BE2C (cell line): ENCODE data around the gene MEX3A.
"Not testable (repeated sequence)": the region's sequence is repeated elsewhere in the genome, so short reads cannot be mapped to it uniquely, and the experiment has no call there.

Source experiments
- DNase-seq: peaks from one replicate; pipeline ENCODE4 v3.0.0-alpha.2; 2020
- H3K27me3 ChIP-seq: fragments of 250-450 bp; sonication (Bioruptor Pico); 2 replicates; pipeline ENCODE4 v1.5.1; 2020; ENCODE audit warnings: mild to moderate bottlenecking
- H3K36me3 ChIP-seq: fragments of 250-450 bp; sonication (Bioruptor Pico); 2 replicates; pipeline ENCODE4 v1.5.1; 2020; ENCODE audit warnings: mild to moderate bottlenecking
- H3K4me1 ChIP-seq: fragments of 250-450 bp; sonication (Bioruptor Pico); 2 replicates; pipeline ENCODE4 v1.5.1; 2020
- H3K4me3 ChIP-seq: 2 replicates; pipeline ENCODE4 v1.5.1; 2011; ENCODE audit warnings: low read depth, low read length
- H3K9me3 ChIP-seq: fragments of 250-450 bp; sonication (Bioruptor Pico); 2 replicates; pipeline ENCODE4 v1.5.1; 2020
- TF ChIP-seq, protein P1 (sequence below): IDR thresholded peaks from 2 replicates; pipeline ENCODE4 v1.5.1; 2012; ENCODE audit warnings: mild to moderate bottlenecking, low read depth, low read length

Gene MEX3A

GRCh38 chr1:156050376-156050775 lies 31.9 kb downstream of the MEX3A start:
- Histone ChIP-seq H3K4me3 (no peak overlapping the region), H3K36me3 (peaks cover 33% of the 10 kb centered on the region), H3K9me3 (no peaks in the 10 kb centered on the region), H3K4me1 (no peaks in the 10 kb centered on the region), H3K27me3 (no peaks in the 10 kb centered on the region)
- TF ChIP-seq, protein P1, sequence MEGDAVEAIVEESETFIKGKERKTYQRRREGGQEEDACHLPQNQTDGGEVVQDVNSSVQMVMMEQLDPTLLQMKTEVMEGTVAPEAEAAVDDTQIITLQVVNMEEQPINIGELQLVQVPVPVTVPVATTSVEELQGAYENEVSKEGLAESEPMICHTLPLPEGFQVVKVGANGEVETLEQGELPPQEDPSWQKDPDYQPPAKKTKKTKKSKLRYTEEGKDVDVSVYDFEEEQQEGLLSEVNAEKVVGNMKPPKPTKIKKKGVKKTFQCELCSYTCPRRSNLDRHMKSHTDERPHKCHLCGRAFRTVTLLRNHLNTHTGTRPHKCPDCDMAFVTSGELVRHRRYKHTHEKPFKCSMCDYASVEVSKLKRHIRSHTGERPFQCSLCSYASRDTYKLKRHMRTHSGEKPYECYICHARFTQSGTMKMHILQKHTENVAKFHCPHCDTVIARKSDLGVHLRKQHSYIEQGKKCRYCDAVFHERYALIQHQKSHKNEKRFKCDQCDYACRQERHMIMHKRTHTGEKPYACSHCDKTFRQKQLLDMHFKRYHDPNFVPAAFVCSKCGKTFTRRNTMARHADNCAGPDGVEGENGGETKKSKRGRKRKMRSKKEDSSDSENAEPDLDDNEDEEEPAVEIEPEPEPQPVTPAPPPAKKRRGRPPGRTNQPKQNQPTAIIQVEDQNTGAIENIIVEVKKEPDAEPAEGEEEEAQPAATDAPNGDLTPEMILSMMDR = no peak
- no peak for DNase-seq

DNA sequence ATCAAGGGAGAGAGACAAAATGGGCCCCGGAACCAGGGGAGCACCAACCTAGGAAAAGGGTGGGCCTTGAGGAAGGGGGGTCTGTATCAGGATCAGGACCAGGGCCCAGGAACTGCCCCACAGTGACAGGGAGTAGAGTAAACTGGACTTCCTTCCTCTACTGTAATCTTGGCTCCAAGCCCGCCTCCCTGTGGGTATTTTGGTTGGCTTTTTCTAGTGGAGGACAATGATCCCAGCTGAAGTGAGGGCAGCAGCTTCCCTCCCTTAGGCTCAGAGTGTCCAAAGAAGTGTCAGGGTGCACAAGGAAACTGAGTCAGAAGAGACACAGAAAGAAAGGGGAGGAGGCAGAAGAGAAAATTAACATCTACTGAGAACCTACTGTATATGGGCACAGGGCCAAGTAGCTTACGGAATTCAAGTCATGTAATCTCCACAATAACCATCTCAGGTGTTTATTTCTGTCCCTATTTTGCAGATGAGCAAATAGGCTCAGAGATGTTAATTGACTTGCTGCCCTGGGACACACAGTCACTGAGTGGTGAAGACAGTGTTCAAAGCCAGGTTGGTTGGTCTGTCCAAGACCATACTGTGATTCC lies 33.5 kb downstream of the MEX3A start:
- DNase-seq = no peak
- peaks cover 41% of the 10 kb centered on the region for H3K36me3 ChIP-seq
- TF ChIP-seq, protein P1 = no peak
- H3K27me3 ChIP-seq = no peaks in the 10 kb centered on the region
- H3K4me1 ChIP-seq = no peaks in the 10 kb centered on the region
- no peaks in the 10 kb centered on the region for H3K9me3 ChIP-seq
- no peak overlapping the region for H3K4me3 ChIP-seq

DNA sequence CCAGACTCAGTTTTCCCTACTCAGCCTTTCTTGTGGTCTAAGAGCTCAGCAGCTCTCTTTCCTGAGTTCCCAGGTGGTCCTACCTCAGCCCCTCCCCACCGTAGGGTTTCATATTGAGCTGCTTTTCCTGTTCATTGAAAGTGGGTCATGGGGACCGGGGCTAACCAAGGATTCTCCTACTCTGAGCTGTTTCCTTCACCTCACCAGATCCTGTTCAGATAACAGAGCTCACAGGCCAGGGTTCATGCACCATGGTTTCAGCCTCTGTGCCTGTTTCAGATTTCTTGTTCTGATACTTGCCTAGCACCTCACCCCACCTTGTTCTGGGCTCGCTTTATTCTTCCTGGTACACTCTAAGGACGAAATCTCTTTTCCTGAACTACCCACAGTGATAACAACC lies 37.2 kb downstream of the MEX3A start:
- peaks cover 4% of the 10 kb centered on the region; the same call in 1 of the 2 replicates for H3K4me1 ChIP-seq
- TF ChIP-seq, protein P1 = no peak
- peaks cover 60% of the 10 kb centered on the region for H3K36me3 ChIP-seq

DNA sequence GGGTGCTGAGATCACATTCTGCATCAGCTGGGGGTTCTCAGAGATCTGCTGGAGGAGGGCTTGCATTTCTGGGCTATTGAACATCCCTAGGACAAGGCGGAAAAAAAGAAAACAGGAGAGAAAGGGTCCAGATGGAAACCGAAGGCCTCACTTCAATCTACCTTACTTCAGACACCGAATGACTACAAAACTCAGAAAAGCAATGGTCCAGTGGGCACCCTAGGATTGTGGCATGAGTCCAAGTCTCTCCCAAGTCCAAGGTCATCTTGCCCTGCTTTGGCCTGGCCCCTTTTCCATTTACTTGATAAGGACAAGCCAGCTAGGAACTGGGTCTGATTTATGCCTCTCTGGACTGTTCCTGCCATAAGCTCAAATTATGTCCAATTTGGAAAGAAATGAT lies 39.4 kb downstream of the MEX3A start:
- H3K36me3 ChIP-seq = peaks cover 51% of the 10 kb centered on the region

More for the DNA sequence above, 37.2 kb downstream of the MEX3A start:
- Histone ChIP-seq H3K9me3 (no peaks in the 10 kb centered on the region), H3K27me3 (no peaks in the 10 kb centered on the region), H3K4me3 (no peak overlapping the region)
- no peak for DNase-seq

DNA sequence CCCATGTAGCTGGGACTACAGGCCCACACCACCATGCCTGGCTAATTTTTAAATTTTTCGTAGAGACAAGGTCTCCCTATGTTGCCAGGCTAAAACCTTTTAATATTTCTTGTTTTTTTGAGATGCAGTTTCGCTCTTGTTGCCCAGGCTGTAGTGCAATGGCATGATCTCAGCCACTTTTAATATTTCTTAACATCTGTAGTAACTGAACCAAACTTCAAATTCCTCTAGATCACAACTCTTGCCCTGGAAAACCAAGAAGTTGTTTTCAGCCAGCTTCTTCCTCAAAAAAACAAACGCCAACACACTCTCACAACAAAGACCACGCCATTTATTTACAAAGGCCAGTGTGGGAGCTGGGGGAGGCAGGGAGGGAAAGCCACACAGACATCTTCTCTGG lies 47.3 kb downstream of the MEX3A start:
- H3K4me1 ChIP-seq, H3K9me3 ChIP-seq, H3K27me3 ChIP-seq, DNase-seq, H3K4me3 ChIP-seq: not testable (repeated sequence)
- peaks cover 18% of the 10 kb centered on the region for H3K36me3 ChIP-seq

More for the DNA sequence above, 39.4 kb downstream of the MEX3A start:
- Histone ChIP-seq H3K4me3 (no peak overlapping the region), H3K27me3 (no peaks in the 10 kb centered on the region), H3K9me3 (no peaks in the 10 kb centered on the region), H3K4me1 (peaks cover 4% of the 10 kb centered on the region; the same call in 1 of the 2 replicates)
- DNase-seq = no peak
- TF ChIP-seq, protein P1 = no peak

DNA sequence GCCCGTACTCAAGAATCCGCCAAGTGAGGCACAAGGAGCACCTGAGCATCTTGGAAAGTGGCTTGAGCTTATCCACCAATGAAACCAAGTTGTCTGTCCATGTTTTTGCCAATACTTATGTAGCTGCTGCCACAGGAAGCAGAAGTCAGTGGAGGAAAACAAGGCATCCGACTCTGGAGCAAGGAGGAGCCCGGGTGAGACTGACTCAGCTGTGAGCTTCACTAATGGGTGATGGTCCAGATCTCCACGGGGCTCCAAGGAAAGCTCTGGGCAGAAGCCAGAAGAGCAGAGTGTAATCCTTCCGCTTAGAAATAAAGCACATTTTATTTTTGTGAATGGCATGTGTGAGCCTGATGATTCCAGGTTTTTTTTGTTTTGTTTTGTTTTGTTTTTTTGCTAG lies 49.3 kb downstream of the MEX3A start:
- TF ChIP-seq, protein P1 = no peak
- Histone ChIP-seq H3K27me3 (no peaks in the 10 kb centered on the region), H3K36me3 (peaks cover 7% of the 10 kb centered on the region), H3K9me3 (no peaks in the 10 kb centered on the region), H3K4me3 (no peak overlapping the region), H3K4me1 (no peaks in the 10 kb centered on the region)
- DNase-seq = no peak
